ENCODE measurements around the gene SORCS2. TPM values are rescaled to one million over a fixed set of nuclear protein-coding genes. Genes with fewer than 3 reads are reported as not detected.

SORCS2 gene
- polyA plus RNA-seq, 3 donors: 0.46 to 0.55 TPM; not detected in 1

GRCh38 chr4:7711307-7711963 lies 519.1 kb downstream of the SORCS2 start:
- peaks cover 7% of the 10 kb centered on the region for H3K4me1 Mint-ChIP-seq
- peaks cover 0 to 8% of the 10 kb centered on the region in 2 donors for H3K9me3 ChIP-seq (replicated peaks in 1 of 2; ENCODE audit: control insufficient read depth in 1 of 2, insufficient read depth in 1 of 2, low read length in 2 of 2)
- intact Hi-C loops (cut with micrococcal nuclease): loop anchor here in 1 of 2 donors (10.0 kb wide), 1 partner anchor 517 kb away; the partner anchor contains the start of gene SORCS2

More at GRCh38 chr4:7711307-7711963, 519.1 kb downstream of the SORCS2 start:
- WGBS (ENCODE audit: insufficient coverage): 94% methylated on average over 9 of the region's 10 CpGs
- no peak for DNase-seq
- no peaks in the 10 kb centered on the region for H3K4me1 ChIP-seq (ENCODE audit: control insufficient read depth in 1 of 2, insufficient read depth in 2 of 2, low read length in 2 of 2)
- no peak overlapping the region for H2AFZ ChIP-seq (ENCODE audit: insufficient read depth, low read depth, low read length, poor library complexity, severe bottlenecking)
- Mint-ChIP-seq H3K9me3 (peaks cover 3 to 10% (median 9%) of the 10 kb centered on the region in 7 donors), H3K36me3 (no peaks in the 10 kb centered on the region), H3K4me3 (no peak overlapping the region), H3K27ac (peak overlapping the region in 1 of 7 donors; percentile 70), H3K27me3 (ENCODE audit: low read depth in 3 of 3) (peaks cover 1 to 8% (median 3%) of the 10 kb centered on the region in 3 donors)
- H3K36me3 ChIP-seq (replicated peaks in 1 of 2; ENCODE audit: control insufficient read depth in 1 of 2, insufficient read depth in 2 of 2, low read length in 2 of 2): no peaks in the 10 kb centered on the region
- no peak overlapping the region for H3K4me2 ChIP-seq (replicated peaks; ENCODE audit: extremely low read depth, low read length, poor library complexity, severe bottlenecking)
- H3K79me2 ChIP-seq (ENCODE audit: insufficient read depth, low read length): no peaks in the 10 kb centered on the region
- no peak for TF ChIP-seq CTCF (IDR thresholded peaks at IDR 0.05)
- no peak overlapping the region for H3K27ac ChIP-seq (ENCODE audit: low read depth in 1 of 2, low read length in 2 of 2)
- no peak overlapping the region for H3K9ac ChIP-seq (ENCODE audit: insufficient read depth, low read length, poor library complexity, severe bottlenecking)
- no peaks in the 10 kb centered on the region for H3K27me3 ChIP-seq (ENCODE audit: control insufficient read depth in 2 of 2, insufficient read depth in 2 of 2, low read length in 2 of 2)
- no peak overlapping the region for H3K4me3 ChIP-seq (replicated peaks in 1 of 3; ENCODE audit: low read depth in 2 of 3, low read length in 3 of 3)
- H4K20me1 ChIP-seq (ENCODE audit: insufficient read depth, low read length): no peaks in the 10 kb centered on the region

All from CD14-positive monocyte (primary cell).